Liver (tissue), 9 donors: ENCODE measurements around the gene JPH4. TPM values are rescaled to one million over a fixed set of nuclear protein-coding genes. Genes with fewer than 3 reads are reported as not detected.
"Not testable (repeated sequence)": the region's sequence is repeated elsewhere in the genome, so short reads cannot be mapped to it uniquely, and the experiment has no call there.

Source experiments
- DNase-seq: peaks from one replicate; pipeline ENCODE4 v3.0.0-alpha.2; 2017; ENCODE audit warnings: low spot score
- H3K27ac ChIP-seq, 2 donors: one replicate each; pipeline ENCODE4 v1.7.0; 2013; ENCODE audit warnings: inconsistent platforms in 2 of 2, low read length in 2 of 2, control low read depth in 1 of 2, low read depth in 1 of 2, mild to moderate bottlenecking in 1 of 2
- H3K27me3 ChIP-seq, 4 donors: one replicate each; pipeline versions ENCODE4 v1.6.1 to v1.7.0; 2013; ENCODE audit warnings: low read length in 3 of 4, inconsistent platforms in 1 of 4, mild to moderate bottlenecking in 1 of 4, moderate library complexity in 1 of 4; ENCODE audit not compliant: control insufficient read depth in 4 of 4, insufficient read depth in 4 of 4
- H3K36me3 ChIP-seq, 4 donors: one replicate each; pipeline versions ENCODE4 v1.6.1 to v1.7.0; 2013; ENCODE audit warnings: low read length in 3 of 4, mild to moderate bottlenecking in 3 of 4, low read depth in 1 of 4, moderate library complexity in 1 of 4; ENCODE audit not compliant: control insufficient read depth in 4 of 4, insufficient read depth in 3 of 4
- H3K4me1 ChIP-seq, 4 donors: one replicate each; pipeline versions ENCODE4 v1.6.1 to v1.7.0; 2013; ENCODE audit warnings: low read length in 3 of 4, mild to moderate bottlenecking in 3 of 4, moderate library complexity in 1 of 4; ENCODE audit not compliant: control insufficient read depth in 4 of 4, insufficient read depth in 4 of 4
- H3K4me3 ChIP-seq, 3 donors: one replicate each; pipeline versions ENCODE4 v1.6.1 to v1.7.0; 2013; ENCODE audit warnings: low read length in 3 of 3, control low read depth in 1 of 3, low read depth in 1 of 3, mild to moderate bottlenecking in 1 of 3
- H3K9ac ChIP-seq, 2 donors: one replicate each; pipeline ENCODE4 v1.7.0; 2013; ENCODE audit warnings: low read length in 2 of 2, mild to moderate bottlenecking in 2 of 2, moderate library complexity in 2 of 2, control low read depth in 1 of 2, low read depth in 1 of 2
- H3K9me3 ChIP-seq, 4 donors: one replicate each; pipeline versions ENCODE4 v1.6.1 to v1.7.0; 2013; ENCODE audit warnings: low read length in 3 of 4; ENCODE audit not compliant: control insufficient read depth in 4 of 4
- EGR1 ChIP-seq, 2 donors: IDR thresholded peaks; 2 replicates each; pipeline ENCODE4 v1.6.1; 2016 to 2018; ENCODE audit warnings: antibody characterized with exemption in 2 of 2, low read depth in 2 of 2
- FOXA1 ChIP-seq: IDR thresholded peaks from 2 replicates; pipeline ENCODE4 v1.6.1; 2016; ENCODE audit warnings: antibody characterized with exemption
- FOXA2 ChIP-seq: IDR thresholded peaks from 2 replicates; pipeline ENCODE4 v1.6.1; 2016; ENCODE audit warnings: antibody characterized with exemption
- GABPA ChIP-seq, 2 donors: IDR thresholded peaks in 1 of 2; conservative IDR thresholded peaks in 1 of 2; 2 replicates each; pipeline ENCODE4 v1.6.1; 2016; ENCODE audit warnings: antibody characterized with exemption in 2 of 2, mild to moderate bottlenecking in 1 of 2, moderate library complexity in 1 of 2
- NR2F2 ChIP-seq: IDR thresholded peaks from 2 replicates; pipeline ENCODE4 v1.6.1; 2016; ENCODE audit warnings: antibody characterized with exemption
- RAD21 ChIP-seq, 2 donors: IDR thresholded peaks; 2 replicates each; pipeline ENCODE4 v1.6.1; 2016; ENCODE audit warnings: antibody characterized with exemption in 2 of 2, mild to moderate bottlenecking in 2 of 2
- WGBS: extraction: QIAGEN DNeasy Blood & Tissue Kit; methylation state at CpG from one replicate; pipeline ENCODE4 v1.1.7; 2013; 5-methylcytosine and 5-hydroxymethylcytosine counted together
- polyA plus RNA-seq, 2 donors: library from polyadenylated mRNA; stranded (reverse) in 1 of 2; unstranded in 1 of 2; fragments of 200-250 nt in 1 of 2; fragments of >200 nt in 1 of 2; fragmentation: Nextera tagmentation in 1 of 2; extraction: Ambion mirVana in 1 of 2; gene quantifications; one replicate each; pipeline versions ENCODE4 v1.2.1 to v1.2.3, GENCODE V29; 2013 to 2015
- total RNA-seq, 2 donors: library from RNA; depleted of rRNA; stranded (reverse); fragments of >200 nt; gene quantifications; one replicate each; pipeline ENCODE4 v1.2.3, GENCODE V29; 2014
- TF ChIP-seq, protein P1 (sequence below): IDR thresholded peaks from 2 replicates; pipeline ENCODE4 v1.6.1; 2016; ENCODE audit warnings: antibody characterized with exemption
- TF ChIP-seq, protein P2 (sequence below): IDR thresholded peaks from 2 replicates; pipeline ENCODE4 v1.6.1; 2016; ENCODE audit warnings: antibody characterized with exemption, mild to moderate bottlenecking
- TF ChIP-seq, protein P3 (sequence below): IDR thresholded peaks from 2 replicates; pipeline ENCODE4 v1.6.1; 2016; ENCODE audit warnings: antibody characterized with exemption
- donor health status: healthy.
- donor health status: healthy.
- donor health status: healthy.
- donor health status: healthy.
- donor health status: healthy.

The JPH4 gene
- total and polyA plus RNA-seq, 4 donors, result 0.07 to 0.24 (median 0.16) TPM

DNA sequence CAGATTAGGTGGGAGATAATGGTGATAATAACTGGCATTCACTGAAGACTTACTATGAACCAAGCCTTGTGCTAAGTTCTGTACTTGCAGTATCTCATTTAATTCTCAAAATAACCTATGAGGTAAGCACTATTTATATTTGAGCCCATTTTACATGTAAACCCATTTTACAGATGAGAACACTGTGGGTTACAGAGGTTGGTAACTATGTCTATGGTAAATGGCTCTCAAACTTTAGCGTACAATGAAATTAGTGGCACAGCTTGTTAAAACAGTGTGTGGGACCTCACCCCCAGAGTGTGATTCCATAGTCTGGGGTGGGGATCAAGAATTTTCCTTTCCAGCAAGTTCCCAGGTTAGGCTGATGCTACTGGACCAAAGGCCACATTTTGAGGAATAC, 22.2 kb upstream of the JPH4 start (continued):
- no peak for TF ChIP-seq EGR1 (IDR thresholded peaks at IDR 0.05; ENCODE audit: low read depth in 2 of 2)

DNA sequence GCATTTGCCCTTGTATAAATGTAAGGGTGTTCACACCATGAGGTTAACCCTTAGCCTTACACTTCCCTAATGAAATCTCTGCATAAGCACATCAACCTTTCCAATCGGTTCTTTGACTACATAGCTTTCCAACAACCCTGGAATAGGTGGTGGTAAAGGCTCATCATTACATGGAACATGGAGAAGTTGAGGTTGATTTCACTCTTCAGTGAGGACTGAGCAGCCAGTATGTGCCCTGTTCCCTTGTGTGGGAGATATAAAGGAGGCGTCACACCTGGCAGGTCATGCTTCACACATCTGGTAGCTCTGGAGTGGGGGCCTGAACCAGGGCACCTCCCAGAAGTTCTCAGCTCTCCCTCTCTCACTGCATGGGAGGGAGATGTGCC, 21.7 kb upstream of the JPH4 start:
- H3K9ac ChIP-seq, result no peak overlapping the region
- no peaks in the 10 kb centered on the region for H3K27me3 ChIP-seq
- H3K4me1 ChIP-seq, result no peaks in the 10 kb centered on the region
- H3K36me3 ChIP-seq, result no peaks in the 10 kb centered on the region
- no peak overlapping the region for H3K4me3 ChIP-seq
- no peaks in the 10 kb centered on the region for H3K9me3 ChIP-seq
- TF ChIP-seq, protein P1, sequence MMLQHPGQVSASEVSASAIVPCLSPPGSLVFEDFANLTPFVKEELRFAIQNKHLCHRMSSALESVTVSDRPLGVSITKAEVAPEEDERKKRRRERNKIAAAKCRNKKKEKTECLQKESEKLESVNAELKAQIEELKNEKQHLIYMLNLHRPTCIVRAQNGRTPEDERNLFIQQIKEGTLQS, result no peak
- TF ChIP-seq, protein P2, sequence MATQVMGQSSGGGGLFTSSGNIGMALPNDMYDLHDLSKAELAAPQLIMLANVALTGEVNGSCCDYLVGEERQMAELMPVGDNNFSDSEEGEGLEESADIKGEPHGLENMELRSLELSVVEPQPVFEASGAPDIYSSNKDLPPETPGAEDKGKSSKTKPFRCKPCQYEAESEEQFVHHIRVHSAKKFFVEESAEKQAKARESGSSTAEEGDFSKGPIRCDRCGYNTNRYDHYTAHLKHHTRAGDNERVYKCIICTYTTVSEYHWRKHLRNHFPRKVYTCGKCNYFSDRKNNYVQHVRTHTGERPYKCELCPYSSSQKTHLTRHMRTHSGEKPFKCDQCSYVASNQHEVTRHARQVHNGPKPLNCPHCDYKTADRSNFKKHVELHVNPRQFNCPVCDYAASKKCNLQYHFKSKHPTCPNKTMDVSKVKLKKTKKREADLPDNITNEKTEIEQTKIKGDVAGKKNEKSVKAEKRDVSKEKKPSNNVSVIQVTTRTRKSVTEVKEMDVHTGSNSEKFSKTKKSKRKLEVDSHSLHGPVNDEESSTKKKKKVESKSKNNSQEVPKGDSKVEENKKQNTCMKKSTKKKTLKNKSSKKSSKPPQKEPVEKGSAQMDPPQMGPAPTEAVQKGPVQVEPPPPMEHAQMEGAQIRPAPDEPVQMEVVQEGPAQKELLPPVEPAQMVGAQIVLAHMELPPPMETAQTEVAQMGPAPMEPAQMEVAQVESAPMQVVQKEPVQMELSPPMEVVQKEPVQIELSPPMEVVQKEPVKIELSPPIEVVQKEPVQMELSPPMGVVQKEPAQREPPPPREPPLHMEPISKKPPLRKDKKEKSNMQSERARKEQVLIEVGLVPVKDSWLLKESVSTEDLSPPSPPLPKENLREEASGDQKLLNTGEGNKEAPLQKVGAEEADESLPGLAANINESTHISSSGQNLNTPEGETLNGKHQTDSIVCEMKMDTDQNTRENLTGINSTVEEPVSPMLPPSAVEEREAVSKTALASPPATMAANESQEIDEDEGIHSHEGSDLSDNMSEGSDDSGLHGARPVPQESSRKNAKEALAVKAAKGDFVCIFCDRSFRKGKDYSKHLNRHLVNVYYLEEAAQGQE, result no peak
- TF ChIP-seq NR2F2, result no peak
- TF ChIP-seq GABPA (IDR thresholded peaks at IDR 0.05 in 1 of 2, conservative IDR thresholded peaks at IDR 0.05 in 1 of 2), result no peak
- TF ChIP-seq RAD21 (IDR thresholded peaks at IDR 0.05), result no peak
- H3K27ac ChIP-seq, result no peak overlapping the region
- no peak for DNase-seq
- 87% methylated on average over 2 of the region's 2 CpGs for WGBS

DNA sequence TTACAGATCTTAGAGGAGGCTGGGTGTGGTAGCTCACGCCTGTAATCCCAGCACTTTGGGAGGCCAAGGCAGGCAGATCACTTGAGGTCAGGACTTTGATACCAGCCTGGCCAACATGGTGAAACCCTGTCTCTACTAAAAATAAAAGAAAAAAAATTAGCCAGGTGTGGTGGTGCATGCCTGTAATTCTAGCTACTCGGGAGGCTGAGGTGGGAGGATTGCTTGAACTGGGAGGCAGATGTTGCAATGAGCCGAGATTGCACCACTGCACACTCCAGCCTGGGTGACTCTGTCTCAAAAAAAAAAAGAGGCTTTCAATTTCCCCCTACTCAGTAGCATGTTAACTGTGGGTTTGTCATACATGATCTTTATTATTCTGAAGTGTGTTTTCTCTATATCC, 15.6 kb upstream of the JPH4 start:
- WGBS, result 84% methylated on average over 3 of the region's 3 CpGs
- H3K9ac ChIP-seq, DNase-seq, H3K27ac ChIP-seq, H3K27me3 ChIP-seq, H3K4me1 ChIP-seq, H3K36me3 ChIP-seq, H3K4me3 ChIP-seq, H3K9me3 ChIP-seq: not testable (repeated sequence)

DNA sequence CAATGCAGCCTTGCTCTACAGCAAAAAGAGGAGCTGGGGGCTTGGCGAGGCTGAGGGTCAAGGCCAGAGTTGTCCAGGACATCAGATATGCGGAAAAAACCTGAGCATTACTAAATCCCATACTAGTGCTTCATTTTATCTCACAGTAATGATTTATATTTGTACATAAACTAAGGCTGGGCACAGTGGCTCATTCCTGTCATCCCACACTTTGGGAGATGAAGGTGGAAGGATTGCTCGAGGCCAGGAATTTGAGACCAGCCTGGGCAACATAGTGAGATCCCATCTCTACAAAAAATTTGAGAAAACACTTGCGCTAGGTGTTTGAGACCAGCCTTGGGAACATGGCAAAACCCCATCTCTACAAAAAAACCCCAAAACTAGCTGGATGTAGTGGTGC, 11.6 kb upstream of the JPH4 start:
- no peaks in the 10 kb centered on the region for H3K27me3 ChIP-seq
- no peak overlapping the region for H3K4me3 ChIP-seq
- no peak for DNase-seq
- H3K36me3 ChIP-seq, result no peaks in the 10 kb centered on the region
- H3K9me3 ChIP-seq, result no peaks in the 10 kb centered on the region
- peaks cover 0 to 11% (median 5%) of the 10 kb centered on the region in 4 donors for H3K4me1 ChIP-seq
- H3K9ac ChIP-seq, result no peak overlapping the region
- no peak overlapping the region for H3K27ac ChIP-seq
- WGBS, result 93% methylated on average over 4 of the region's 4 CpGs
- TF ChIP-seq FOXA1 (no peak), FOXA2 (no peak)
- TF ChIP-seq, protein P3, sequence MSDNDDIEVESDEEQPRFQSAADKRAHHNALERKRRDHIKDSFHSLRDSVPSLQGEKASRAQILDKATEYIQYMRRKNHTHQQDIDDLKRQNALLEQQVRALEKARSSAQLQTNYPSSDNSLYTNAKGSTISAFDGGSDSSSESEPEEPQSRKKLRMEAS, result no peak
- TF ChIP-seq, protein P2, result no peak
